Measurements from ENCODE around the gene DNAJB6.

DNAJB6 gene

DNA sequence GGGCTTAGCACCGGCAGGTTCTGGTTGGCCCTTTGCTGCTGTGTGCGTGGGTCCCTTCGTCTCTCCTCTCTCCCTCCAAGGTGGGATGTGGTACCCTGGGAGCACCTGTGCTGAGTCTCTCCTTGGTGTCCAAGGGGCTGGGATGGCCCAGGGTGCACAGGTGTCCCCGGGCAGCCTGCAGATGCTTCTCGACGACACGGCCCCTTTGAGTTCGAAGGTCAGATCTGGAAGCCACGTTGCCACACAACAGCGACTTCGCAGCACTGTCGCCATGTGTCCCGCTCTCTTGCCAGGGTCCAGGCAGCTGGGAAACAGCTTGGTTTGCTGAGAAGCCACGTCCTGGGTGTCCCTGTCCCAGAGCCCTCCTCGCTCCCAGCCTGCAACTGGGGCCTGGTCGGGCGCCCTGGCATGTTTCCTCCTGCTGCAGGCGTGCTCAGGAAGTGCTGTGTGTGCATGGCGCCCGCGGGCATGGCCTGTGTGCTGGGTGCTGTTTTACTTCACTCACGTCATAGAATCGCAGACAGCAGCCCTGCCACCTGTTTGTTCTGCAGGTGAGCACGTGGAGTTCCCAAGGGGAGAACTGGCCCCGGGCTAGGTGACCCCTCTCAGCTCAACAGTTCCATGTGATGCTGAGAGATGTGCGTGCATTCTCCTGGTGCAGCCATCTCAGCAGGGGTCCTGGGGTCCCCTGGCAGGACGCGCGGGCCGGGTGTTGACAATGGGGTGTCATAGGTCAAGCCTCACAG is 70.9 kb downstream of the DNAJB6 start:
- DNase-seq (ENCODE audit: low read depth in 3 of 3, low spot score in 1 of 3), result no peak

DNA sequence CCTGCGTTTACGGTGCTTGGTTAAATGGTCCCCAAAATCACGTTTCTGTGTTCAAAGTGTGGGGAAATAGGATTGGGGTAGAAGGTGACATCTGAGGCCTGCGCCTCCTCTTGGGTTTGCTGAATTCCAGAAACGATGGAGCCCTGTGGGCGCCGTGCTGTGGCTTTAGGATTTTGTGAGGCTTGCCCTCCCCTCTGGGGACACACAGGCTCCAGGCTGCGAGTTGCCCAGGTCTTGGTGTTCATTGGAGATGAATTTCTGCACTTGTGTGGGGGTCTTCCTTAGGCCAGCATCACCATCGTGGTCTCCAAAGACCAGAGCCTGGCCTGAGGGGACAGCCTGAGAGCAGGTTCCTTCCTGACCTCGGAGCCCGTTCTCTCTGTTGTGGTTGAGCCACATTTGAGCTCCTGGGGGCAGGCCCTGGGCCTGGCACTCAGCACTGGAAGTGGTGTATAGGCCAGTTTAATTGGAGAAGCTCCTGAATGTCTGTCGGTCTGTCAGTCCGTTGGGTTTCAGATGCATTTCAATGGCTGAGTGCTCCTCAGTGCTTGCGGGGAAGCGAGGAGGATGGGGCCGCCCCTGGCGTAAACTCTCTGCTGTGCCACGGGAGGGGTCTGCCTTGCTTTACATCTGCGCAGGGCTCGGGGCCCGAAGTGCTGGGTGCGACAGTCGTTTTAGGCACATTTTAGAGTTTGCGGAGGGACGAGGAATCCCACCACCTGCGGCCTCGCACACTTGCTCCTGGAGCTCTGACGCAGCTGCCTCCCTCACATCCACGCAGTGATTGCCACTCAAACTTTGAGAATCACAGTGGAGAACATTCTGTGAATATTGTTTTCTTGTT is 71.7 kb downstream of the DNAJB6 start:
- DNase-seq (ENCODE audit: low read depth in 3 of 3, low spot score in 1 of 3), result no peak

GRCh38 chr7:157409149-157409752 is 72.4 kb downstream of the DNAJB6 start:
- DNase-seq (ENCODE audit: low read depth in 3 of 3, low spot score in 1 of 3), result no peak

DNA sequence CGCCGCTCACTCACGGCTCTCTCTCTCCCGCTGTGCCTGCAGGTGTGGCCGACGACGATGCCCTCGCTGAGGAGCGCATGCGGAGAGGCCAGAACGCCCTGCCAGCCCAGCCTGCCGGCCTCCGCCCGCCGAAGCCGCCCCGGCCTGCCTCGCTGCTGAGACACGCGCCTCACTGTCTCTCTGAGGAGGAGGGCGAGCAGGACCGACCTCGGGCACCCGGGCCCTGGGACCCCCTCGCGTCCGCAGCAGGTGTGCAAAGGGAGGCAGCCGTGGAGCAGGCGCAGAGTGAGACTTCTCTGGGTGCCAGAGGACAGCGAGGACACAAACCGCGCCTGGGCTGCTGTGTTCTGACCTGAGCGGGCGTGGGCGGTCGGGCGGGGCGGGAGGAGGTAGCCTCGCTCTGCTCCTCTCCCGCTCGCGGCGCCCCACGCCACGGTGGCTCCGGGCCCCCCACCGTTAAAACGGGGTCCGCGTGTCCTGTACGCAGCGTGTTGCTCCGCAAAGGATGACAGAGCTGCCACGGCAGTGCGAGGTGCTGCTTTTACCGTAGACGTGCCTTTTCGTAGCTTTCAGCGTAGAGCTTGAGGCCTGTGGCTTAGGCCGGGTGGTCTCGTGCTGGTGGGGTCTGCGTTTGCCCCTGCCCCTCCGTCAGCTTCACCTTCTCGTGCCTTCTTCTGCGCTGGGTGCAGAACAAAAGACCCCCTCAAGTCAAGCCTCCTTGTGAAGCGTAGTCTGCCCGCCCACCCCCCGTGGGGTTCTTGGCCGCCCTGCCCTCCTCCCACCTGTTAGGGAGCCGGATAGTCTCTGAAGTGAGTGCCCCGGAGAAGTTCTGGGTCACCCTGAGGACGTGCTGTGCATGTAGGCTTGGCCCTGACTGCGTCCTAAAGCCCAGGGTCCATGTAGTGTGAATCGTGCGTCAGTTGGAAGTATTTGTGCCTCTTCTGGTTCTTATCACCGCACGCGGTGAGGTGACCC is 73.2 kb downstream of the DNAJB6 start:
- no peak for DNase-seq (ENCODE audit: low read depth in 3 of 3, low spot score in 1 of 3)

DNA sequence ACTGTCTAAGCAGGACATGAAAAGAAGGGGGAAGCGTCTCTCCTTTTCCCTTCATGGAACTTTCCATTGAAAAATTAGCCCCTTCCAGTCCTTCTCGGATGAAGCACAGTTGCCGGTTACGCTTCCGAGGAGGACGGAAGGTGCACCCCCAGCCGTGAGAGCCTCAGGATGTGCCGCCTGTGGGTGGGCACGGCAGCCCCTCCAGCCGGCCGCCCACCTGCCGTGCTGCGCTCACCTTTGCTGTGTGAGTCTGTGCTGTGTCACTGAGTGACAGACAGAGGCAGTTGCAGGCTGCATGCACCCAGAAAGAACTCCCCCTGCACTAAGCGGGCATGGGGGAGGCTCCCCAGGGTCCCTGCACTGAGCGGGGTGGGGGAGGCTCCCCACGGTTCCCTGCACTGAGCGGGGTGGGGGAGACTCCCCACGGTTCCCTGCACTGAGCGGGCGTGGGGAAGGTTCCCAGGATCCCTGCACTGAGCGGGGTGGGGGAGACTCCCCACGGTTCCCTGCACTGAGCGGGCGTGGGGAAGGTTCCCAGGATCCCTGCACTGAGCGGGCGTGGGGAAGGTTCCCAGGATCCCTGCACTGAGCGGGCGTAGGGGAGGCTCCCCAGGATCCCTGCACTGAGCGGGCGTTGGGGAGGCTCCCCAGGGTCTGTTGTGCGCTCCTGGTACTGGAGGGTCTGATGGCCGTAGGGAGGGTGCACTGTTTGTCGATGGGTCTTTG is 74.2 kb downstream of the DNAJB6 start:
- no peak for DNase-seq (ENCODE audit: low read depth in 3 of 3, low spot score in 1 of 3)

GRCh38 chr7:157411580-157411979 is 74.8 kb downstream of the DNAJB6 start:
- DNase-seq (ENCODE audit: low read depth in 3 of 3, low spot score in 1 of 3), result peak in 1 of 3 donors; percentile 8

- no peak for DNase-seq (ENCODE audit: low read depth in 3 of 3, low spot score in 1 of 3)
These were observed 75.2 kb downstream of the DNAJB6 start for GRCh38 chr7:157412021-157412443.

- DNase-seq (ENCODE audit: low read depth in 3 of 3, low spot score in 1 of 3), result no peak
These were observed 75.8 kb downstream of the DNAJB6 start for GRCh38 chr7:157412491-157413180.

DNA sequence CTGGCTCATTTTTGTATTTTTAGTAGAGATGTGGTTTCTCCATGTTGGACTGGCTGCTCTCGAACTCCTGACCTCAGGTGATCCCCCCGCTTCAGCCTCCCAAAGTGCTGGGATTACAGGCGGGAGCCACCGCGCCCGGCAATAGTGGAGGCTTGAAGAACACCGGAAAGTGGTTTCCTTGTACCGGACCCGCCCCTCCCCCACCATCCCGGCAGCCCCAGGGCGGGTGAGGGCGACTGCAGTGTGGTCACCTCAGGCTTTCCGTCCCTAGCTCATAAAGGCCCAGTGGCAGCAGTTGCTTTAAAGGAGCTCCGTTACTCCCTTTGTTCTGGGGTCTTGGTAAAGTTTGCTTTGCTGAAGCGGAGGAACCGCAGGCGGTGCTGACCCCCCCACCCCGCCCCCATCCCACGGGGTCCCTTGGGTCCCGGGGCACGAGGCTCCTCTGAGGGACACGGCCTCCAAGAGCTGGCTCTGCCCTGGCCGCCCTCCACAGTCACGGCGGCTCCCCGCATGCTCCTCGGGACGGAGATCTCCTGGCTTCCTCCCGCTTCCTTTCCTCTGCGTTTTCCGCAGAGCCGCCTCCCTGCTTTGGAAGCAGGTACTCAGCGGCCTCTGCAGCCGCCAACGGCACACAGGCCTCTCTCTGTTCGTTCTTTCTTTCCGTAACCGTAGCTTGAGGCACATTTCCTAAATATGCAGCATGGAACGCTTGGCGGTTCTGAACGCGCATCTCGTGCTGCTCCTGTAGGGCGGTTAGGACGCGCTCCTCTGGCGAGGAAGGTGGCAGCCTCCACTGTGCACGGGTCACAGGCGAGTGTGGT is 77.3 kb downstream of the DNAJB6 start:
- DNase-seq (ENCODE audit: low read depth in 3 of 3, low spot score in 1 of 3), result no peak

GRCh38 chr7:157414702-157415096 is 77.9 kb downstream of the DNAJB6 start:
- no peak for DNase-seq (ENCODE audit: low read depth in 3 of 3, low spot score in 1 of 3)

DNA sequence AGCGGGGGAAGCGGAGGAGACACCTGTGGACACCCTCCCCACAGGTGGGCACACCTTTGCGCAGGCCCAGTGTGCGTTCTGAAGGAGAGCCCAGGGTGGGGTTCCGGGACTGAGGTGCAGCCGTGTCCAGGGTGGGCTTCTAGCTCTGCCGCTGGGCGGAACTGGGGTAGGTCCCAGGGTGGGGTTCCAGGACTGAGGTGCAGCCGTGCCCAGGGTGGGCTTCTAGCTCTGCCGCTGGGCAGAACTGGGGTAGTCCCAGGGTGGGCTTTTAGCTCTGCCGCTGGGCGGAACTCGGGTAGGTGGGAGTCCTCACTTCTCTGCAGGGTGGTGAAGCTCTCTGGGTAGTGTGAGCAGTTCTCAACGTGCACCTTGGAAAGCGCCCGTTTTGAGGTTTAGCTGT is 78.7 kb downstream of the DNAJB6 start:
- DNase-seq (ENCODE audit: low read depth in 3 of 3, low spot score in 1 of 3), result no peak

DNA sequence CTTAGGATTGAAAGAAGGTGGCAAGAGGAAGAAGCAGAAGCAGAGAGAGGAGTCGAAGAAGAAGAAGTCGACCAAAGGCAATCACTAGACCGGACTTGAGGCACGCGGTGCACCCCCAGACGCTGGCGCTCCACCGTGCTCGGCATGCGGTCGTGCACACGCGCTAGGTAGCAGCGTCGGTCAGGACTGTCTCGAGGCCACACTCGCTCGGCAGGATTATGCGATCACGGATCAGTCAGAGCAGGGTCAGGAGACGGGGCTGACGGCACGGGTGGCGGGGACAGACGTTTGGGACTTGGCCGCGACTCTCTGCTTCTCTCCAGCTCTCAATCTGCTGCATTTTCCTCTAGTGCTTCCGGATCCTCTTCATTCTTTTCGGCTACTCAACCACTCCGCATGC is 79.2 kb downstream of the DNAJB6 start:
- DNase-seq (ENCODE audit: low read depth in 3 of 3, low spot score in 1 of 3), result no peak

- DNase-seq (ENCODE audit: low read depth in 3 of 3, low spot score in 1 of 3), result no peak
These were observed 81.6 kb downstream of the DNAJB6 start for GRCh38 chr7:157418204-157419034.

DNA sequence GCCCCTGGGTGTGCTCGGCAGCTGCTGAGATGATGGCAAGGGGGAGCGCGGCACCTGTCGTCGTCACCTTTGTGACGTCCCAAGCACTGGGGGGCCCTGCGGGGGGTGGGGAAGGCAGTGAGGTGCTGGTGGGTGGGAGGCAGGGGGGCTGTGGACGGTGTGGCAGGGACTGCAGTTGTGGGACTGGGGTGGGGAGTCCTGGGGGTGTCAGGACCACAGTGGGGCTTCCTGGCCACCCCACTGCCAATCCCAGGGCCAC is 82.2 kb downstream of the DNAJB6 start:
- DNase-seq (ENCODE audit: low read depth in 3 of 3, low spot score in 1 of 3), result no peak

DNA sequence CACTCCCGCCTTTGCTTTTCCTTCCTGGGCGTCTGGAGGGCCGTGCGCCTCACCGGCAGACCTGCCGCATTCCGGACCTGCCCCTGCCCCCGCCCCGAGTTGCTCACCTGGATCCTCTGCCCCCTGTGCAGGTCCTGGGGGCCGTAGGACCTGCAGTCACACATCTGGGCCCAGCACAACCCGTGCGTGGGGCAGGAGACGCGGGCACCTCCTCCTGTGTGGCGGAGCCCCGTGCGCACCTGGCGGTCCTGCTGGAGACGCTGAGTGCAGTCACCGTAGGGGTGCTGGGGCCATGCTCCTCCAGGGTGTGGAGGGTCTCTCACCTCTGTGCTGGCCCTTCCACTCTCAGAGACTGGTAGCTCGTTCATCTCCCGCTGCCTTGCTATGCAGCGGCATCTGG is 85.5 kb downstream of the DNAJB6 start:
- no peak for DNase-seq (ENCODE audit: low read depth in 3 of 3, low spot score in 1 of 3)

GRCh38 chr7:157423348-157423747 is 86.5 kb downstream of the DNAJB6 start:
- no peak for DNase-seq (ENCODE audit: low read depth in 3 of 3, low spot score in 1 of 3)

GRCh38 chr7:157423886-157424565 is 87.2 kb downstream of the DNAJB6 start:
- DNase-seq (ENCODE audit: low read depth in 3 of 3, low spot score in 1 of 3), result no peak

Measured in stimulated activated CD4-positive, alpha-beta T cell treated with anti-CD3 and anti-CD28 coated beads, TNF-alpha, amount 100 ng/mL, for 1 hour (primary cell).